ENCODE data around the gene MTX1.

- no peak for TF ChIP-seq CTCF (IDR thresholded peaks at IDR 0.05)
- no peak for TF ChIP-seq POLR2A (IDR thresholded peaks at IDR 0.05)
Observed at GRCh38 chr1:155171836-155172731, 36.4 kb upstream of the MTX1 start.

Data from lower leg skin (tissue), 3 donors.